Brain microvascular endothelial cell (primary cell): ENCODE measurements around the gene PCGF2.
"Not testable (repeated sequence)": the region's sequence is repeated elsewhere in the genome, so short reads cannot be mapped to it uniquely, and the experiment has no call there.

Experiments
- DNase-seq: peaks from one replicate; pipeline ENCODE4 v3.0.0-alpha.2; 2020
- H3K27ac ChIP-seq: fragments of 250-450 bp; sonication (Bioruptor Pico); 2 replicates; pipeline ENCODE4 v1.5.1; 2020; ENCODE audit warnings: mild to moderate bottlenecking, moderate library complexity
- H3K27me3 ChIP-seq: fragments of 250-450 bp; sonication (Bioruptor Pico); replicated peaks from 2 replicates; pipeline ENCODE4 v1.5.1; 2020; ENCODE audit warnings: mild to moderate bottlenecking
- H3K36me3 ChIP-seq: fragments of 250-450 bp; sonication (Bioruptor Pico); replicated peaks from 2 replicates; pipeline ENCODE4 v1.5.1; 2020; ENCODE audit warnings: mild to moderate bottlenecking
- H3K4me3 ChIP-seq: 2 replicates; pipeline ENCODE4 v1.5.1; 2011; ENCODE audit warnings: low read depth, mild to moderate bottlenecking, control low read depth, low read length, moderate library complexity
- in situ Hi-C: cut with HindIII; loops from 2 replicates; pipeline ENCODE4 v1.10.0; 2017; ENCODE audit warnings: low sequenced_read_pairs, low pct_ligation_motif_present
- TF ChIP-seq, protein P1 (sequence below): IDR thresholded peaks from 2 replicates; pipeline ENCODE4 v1.5.1; 2011; ENCODE audit warnings: low read depth, mild to moderate bottlenecking, moderate library complexity, low read length, control low read depth, inconsistent platforms; ENCODE audit errors: missing control alignments

PCGF2 gene

GRCh38 chr17:38729368-38729885, 18.7 kb downstream of the PCGF2 start:
- Histone ChIP-seq H3K27me3 (no peaks in the 10 kb centered on the region), H3K36me3 (peaks cover 9% of the 10 kb centered on the region), H3K4me3 (peak overlapping the region; percentile 66), H3K27ac (no peak overlapping the region)
- TF ChIP-seq, protein P1, sequence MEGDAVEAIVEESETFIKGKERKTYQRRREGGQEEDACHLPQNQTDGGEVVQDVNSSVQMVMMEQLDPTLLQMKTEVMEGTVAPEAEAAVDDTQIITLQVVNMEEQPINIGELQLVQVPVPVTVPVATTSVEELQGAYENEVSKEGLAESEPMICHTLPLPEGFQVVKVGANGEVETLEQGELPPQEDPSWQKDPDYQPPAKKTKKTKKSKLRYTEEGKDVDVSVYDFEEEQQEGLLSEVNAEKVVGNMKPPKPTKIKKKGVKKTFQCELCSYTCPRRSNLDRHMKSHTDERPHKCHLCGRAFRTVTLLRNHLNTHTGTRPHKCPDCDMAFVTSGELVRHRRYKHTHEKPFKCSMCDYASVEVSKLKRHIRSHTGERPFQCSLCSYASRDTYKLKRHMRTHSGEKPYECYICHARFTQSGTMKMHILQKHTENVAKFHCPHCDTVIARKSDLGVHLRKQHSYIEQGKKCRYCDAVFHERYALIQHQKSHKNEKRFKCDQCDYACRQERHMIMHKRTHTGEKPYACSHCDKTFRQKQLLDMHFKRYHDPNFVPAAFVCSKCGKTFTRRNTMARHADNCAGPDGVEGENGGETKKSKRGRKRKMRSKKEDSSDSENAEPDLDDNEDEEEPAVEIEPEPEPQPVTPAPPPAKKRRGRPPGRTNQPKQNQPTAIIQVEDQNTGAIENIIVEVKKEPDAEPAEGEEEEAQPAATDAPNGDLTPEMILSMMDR = no peak
- in situ Hi-C loops = no loop called here
- DNase-seq = no peak

DNA sequence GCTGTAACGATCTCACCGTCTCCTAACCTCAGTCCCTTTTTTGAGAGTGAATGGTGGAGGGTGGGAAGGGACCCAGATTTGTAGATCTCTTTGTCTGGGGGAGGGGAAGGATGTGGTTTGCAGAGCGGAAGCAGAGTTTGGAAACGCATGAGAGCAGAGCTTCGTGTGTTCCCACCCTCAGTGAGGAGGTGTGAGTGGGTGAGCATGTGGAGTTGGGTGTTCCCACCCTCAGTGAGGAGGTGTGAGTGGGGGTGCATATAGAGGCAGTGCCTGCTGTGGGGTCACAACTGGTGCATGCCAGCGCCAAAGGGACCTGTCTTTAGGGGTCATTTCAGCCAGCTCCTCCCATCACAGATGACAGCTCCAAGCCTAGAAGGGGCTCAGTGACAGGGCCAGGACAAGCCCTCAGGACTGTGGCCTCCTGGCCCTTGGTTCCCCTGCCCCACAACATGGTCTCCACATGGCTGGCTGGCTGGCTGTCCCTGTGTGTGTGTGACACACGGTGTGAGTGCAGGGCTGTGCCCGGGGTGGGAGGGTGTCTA, 19.8 kb downstream of the PCGF2 start:
- in situ Hi-C loops = no loop called here
- Histone ChIP-seq H3K36me3 (peaks cover 6% of the 10 kb centered on the region), H3K27ac (no peak overlapping the region), H3K4me3 (no peak overlapping the region), H3K27me3 (no peaks in the 10 kb centered on the region)
- no peak for DNase-seq
- TF ChIP-seq, protein P1 = no peak

DNA sequence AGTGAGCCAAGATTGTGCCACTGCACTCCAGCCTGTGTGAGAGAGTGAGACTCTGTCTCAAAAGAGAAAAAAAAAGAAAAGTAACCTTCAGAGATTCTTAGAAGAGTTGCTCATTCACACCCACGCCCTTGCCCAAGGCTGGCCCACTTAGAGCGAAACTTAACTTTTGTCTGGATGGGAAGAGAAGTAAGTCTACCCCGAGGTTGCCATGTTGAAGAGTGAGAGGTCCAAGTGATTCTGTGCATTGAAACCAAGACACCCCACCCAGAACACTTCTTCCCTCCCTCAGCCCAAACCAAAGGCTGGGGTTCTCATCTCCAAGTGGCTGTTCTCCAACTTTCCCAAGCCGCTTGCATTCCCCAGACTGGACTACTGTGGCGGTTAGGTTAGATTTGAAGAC, 20.4 kb downstream of the PCGF2 start:
- in situ Hi-C loops = no loop called here
- H3K27ac ChIP-seq = no peak overlapping the region
- no peak overlapping the region for H3K4me3 ChIP-seq
- TF ChIP-seq, protein P1 = no peak
- no peaks in the 10 kb centered on the region for H3K27me3 ChIP-seq
- H3K36me3 ChIP-seq = peaks cover 6% of the 10 kb centered on the region
- no peak for DNase-seq

DNA sequence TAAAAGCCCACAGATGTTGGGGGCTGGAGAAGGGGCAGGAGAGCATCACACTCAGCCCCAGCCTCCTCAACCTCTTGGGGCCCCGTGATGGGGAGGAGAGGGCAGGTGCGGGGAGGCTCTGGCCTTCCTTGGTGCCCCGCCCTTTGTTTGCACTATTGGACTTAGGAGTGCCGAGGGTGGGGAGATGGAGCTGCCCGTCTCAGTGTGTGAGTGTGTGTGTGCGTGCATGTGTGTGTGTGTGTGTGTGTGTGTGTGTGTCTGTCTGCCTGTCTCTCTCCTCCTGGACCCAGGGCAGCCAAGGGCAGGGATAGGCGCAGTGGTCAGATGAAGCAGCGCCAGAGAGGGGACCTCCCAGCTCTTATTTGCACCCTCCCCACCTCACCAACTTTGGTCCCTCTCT, 22.0 kb downstream of the PCGF2 start:
- H3K27me3 ChIP-seq, H3K4me3 ChIP-seq, H3K36me3 ChIP-seq, in situ Hi-C loops, DNase-seq, H3K27ac ChIP-seq: not testable (repeated sequence)

GRCh38 chr17:38725066-38725465, 23.1 kb downstream of the PCGF2 start:
- Histone ChIP-seq H3K27me3 (no peaks in the 10 kb centered on the region), H3K36me3 (peaks cover 6% of the 10 kb centered on the region), H3K27ac (no peak overlapping the region), H3K4me3 (no peak overlapping the region)
- in situ Hi-C loops = no loop called here
- TF ChIP-seq, protein P1 = no peak
- no peak for DNase-seq

DNA sequence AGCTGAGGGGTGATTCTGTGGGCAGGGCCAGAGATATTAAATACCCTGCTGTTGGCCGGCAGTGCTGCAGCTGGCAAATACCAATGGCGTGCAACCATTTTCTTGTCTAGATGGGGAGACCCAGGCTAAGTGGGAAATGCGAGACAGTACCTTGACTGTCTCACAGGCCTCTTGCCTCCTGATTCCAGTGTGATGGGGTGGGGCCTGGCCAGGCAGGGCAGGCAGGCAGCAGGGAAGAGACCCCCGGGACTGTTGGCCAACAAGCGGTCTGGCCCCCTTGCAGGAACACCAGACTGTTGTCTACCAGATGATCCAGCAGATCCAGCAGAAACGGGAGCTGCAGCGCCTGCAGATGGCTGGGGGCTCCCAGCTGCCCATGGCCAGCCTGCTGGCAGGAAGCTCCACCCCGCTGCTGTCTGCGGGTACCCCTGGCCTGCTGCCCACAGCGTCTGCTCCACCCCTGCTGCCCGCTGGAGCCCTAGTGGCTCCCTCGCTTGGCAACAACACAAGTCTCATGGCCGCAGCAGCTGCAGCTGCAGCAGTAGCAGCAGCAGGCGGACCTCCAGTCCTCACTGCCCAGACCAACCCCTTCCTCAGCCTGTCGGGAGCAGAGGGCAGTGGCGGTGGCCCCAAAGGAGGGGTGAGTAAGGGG, 23.7 kb downstream of the PCGF2 start:
- H3K27ac ChIP-seq = no peak overlapping the region
- peaks cover 6% of the 10 kb centered on the region for H3K36me3 ChIP-seq
- TF ChIP-seq, protein P1 = no peak
- H3K4me3 ChIP-seq = no peak overlapping the region
- H3K27me3 ChIP-seq = no peaks in the 10 kb centered on the region
- in situ Hi-C loops = no loop called here
- no peak for DNase-seq
